Neural cell (in vitro differentiated cells): Measurements from ENCODE around the gene SIGLEC15. TPM values are rescaled to one million over a fixed set of nuclear protein-coding genes. Genes with fewer than 3 reads are reported as not detected.

ENCODE experiments used
- H2AFZ ChIP-seq: fragments of 200-600, 300-800 bp; sonication (generic), shearing (Covaris generic); 2 replicates; pipeline ENCODE4 v1.6.0; 2014; ENCODE audit warnings: low read depth, mild to moderate bottlenecking, antibody characterized with exemption, low read length, moderate library complexity
- H3F3A ChIP-seq: fragments of 200-600 bp; shearing (Covaris generic); 2 replicates; pipeline ENCODE4 v1.6.1; 2016; ENCODE audit warnings: mild to moderate bottlenecking, moderate library complexity, mixed read lengths, antibody characterized with exemption, low read length; ENCODE audit not compliant: insufficient read depth, poor library complexity, severe bottlenecking
- H3K27ac ChIP-seq: fragments of 200-600, 300-800 bp; sonication (generic), shearing (Covaris generic); 2 replicates; pipeline ENCODE4 v1.5.1; 2014; ENCODE audit warnings: mild to moderate bottlenecking, low read length, moderate library complexity
- H3K27me3 ChIP-seq: fragments of 300-800, 200-600 bp; sonication (generic), shearing (Covaris generic); 2 replicates; pipeline ENCODE4 v1.6.0; 2014; ENCODE audit warnings: mild to moderate bottlenecking, low read depth, low read length, moderate library complexity; ENCODE audit not compliant: insufficient read depth
- H3K36me3 ChIP-seq: fragments of 300-800, 200-600 bp; sonication (generic), shearing (Covaris generic); 2 replicates; pipeline ENCODE4 v1.5.1; 2014; ENCODE audit warnings: mild to moderate bottlenecking, antibody characterized with exemption, low read length, moderate library complexity; ENCODE audit not compliant: insufficient read depth
- H3K4me2 ChIP-seq: fragments of 300-800, 200-600 bp; sonication (generic), shearing (Covaris generic); 2 replicates; pipeline ENCODE4 v1.6.0; 2014; ENCODE audit warnings: mild to moderate bottlenecking, low read length
- H3K4me3 ChIP-seq: fragments of 300-800, 200-600 bp; sonication (generic), shearing (Covaris generic); 2 replicates; pipeline ENCODE4 v1.5.1; 2014; ENCODE audit warnings: mild to moderate bottlenecking, low read length, moderate library complexity
- H3K79me2 ChIP-seq: fragments of 200-600 bp; shearing (Covaris generic); replicated peaks from 2 replicates; pipeline ENCODE4 v1.6.0; 2014; ENCODE audit warnings: mild to moderate bottlenecking, low read length, moderate library complexity; ENCODE audit not compliant: insufficient read depth
- H3K9ac ChIP-seq: fragments of 300-800, 200-600 bp; sonication (generic), shearing (Covaris generic); 2 replicates; pipeline ENCODE4 v1.6.1; 2016; ENCODE audit warnings: mild to moderate bottlenecking, low read length, mixed read lengths
- H3K9me2 ChIP-seq: fragments of 200-600 bp; shearing (Covaris generic); 2 replicates; pipeline ENCODE4 v1.6.1; 2016; ENCODE audit warnings: mild to moderate bottlenecking, low read length, mixed read lengths; ENCODE audit not compliant: insufficient read depth
- H3K9me3 ChIP-seq: fragments of 200-600, 300-800 bp; sonication (generic), shearing (Covaris generic); 2 replicates; pipeline ENCODE4 v1.6.1; 2016; ENCODE audit warnings: mild to moderate bottlenecking, mixed run types, low read length, moderate library complexity, mixed read lengths
- H4K20me1 ChIP-seq: fragments of 200-600 bp; shearing (Covaris generic); 2 replicates; pipeline ENCODE4 v1.6.1; 2016; ENCODE audit warnings: mild to moderate bottlenecking, mixed run types; ENCODE audit not compliant: insufficient read depth
- EP300 ChIP-seq: fragments of 450-650 bp; conservative IDR thresholded peaks from 2 replicates; pipeline ENCODE4 v1.6.1; 2014; ENCODE audit warnings: antibody characterized with exemption, mild to moderate bottlenecking, moderate library complexity; ENCODE audit not compliant: poor library complexity, severe bottlenecking
- EZH2 ChIP-seq: fragments of 200-600, 300-800 bp; shearing (Covaris generic), sonication (generic); IDR thresholded peaks from 2 replicates; pipeline ENCODE4 v1.6.1; 2014; ENCODE audit warnings: antibody characterized with exemption, low read length, borderline replicate concordance, mild to moderate bottlenecking; ENCODE audit not compliant: insufficient read depth, poor library complexity, severe bottlenecking
- MXI1 ChIP-seq: fragments of 450-650 bp; conservative IDR thresholded peaks from 2 replicates; pipeline ENCODE4 v1.6.1; 2014; ENCODE audit warnings: antibody characterized with exemption, mild to moderate bottlenecking; ENCODE audit not compliant: poor library complexity, severe bottlenecking
- POLR2AphosphoS5 ChIP-seq: IDR thresholded peaks from 2 replicates; pipeline ENCODE4 v1.6.1; 2012
- RAD21 ChIP-seq: fragments of 450-650 bp; conservative IDR thresholded peaks from 2 replicates; pipeline ENCODE4 v1.6.1; 2014; ENCODE audit warnings: antibody characterized with exemption, mild to moderate bottlenecking, moderate library complexity
- SMC3 ChIP-seq: fragments of 450-650 bp; conservative IDR thresholded peaks from 2 replicates; pipeline ENCODE4 v1.6.1; 2014; ENCODE audit warnings: antibody characterized with exemption, mild to moderate bottlenecking, moderate library complexity; ENCODE audit not compliant: poor library complexity
- TAF1 ChIP-seq: IDR thresholded peaks from 2 replicates; pipeline ENCODE4 v1.6.1; 2012; ENCODE audit warnings: low read depth
- polyA plus RNA-seq: library from polyadenylated mRNA; depleted of rRNA; stranded (reverse); fragments of >200 nt; gene quantifications from 2 replicates; pipeline ENCODE4 v1.2.3, GENCODE V29; 2014
- TF ChIP-seq, protein P1 (sequence below): fragments of 450-650 bp; IDR thresholded peaks from 2 replicates; pipeline ENCODE4 v1.5.1; 2014; ENCODE audit warnings: antibody characterized with exemption, mild to moderate bottlenecking, moderate library complexity; ENCODE audit not compliant: poor library complexity, severe bottlenecking
- TF ChIP-seq, protein P2 (sequence below): IDR thresholded peaks from 2 replicates; pipeline ENCODE4 v1.6.1; 2012; ENCODE audit warnings: borderline replicate concordance

SIGLEC15 gene
- polyA plus RNA-seq, 1 donor from 2014 or later = not detected

DNA sequence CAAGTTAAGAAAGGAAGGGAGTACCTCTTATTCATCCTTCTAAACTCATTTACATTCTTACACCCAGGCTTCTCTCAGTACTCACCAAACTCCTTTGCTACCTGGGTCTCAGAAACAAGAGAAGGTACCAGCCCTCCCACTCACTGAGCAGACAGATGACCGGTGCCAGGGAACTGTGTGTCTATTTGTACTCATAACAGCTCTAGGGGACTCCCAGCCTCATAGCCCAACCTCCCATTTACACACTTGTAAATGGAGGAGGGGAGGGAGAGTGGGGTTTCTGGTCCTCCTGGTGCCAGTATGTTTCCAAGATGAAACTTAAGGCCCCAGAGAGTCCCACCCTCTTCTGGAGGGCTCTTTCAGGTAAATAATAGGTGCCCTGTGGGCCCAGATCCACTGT lies 42.8 kb upstream of the SIGLEC15 start:
- H3K9ac ChIP-seq = no peak overlapping the region
- no peaks in the 10 kb centered on the region for H3K79me2 ChIP-seq

DNA sequence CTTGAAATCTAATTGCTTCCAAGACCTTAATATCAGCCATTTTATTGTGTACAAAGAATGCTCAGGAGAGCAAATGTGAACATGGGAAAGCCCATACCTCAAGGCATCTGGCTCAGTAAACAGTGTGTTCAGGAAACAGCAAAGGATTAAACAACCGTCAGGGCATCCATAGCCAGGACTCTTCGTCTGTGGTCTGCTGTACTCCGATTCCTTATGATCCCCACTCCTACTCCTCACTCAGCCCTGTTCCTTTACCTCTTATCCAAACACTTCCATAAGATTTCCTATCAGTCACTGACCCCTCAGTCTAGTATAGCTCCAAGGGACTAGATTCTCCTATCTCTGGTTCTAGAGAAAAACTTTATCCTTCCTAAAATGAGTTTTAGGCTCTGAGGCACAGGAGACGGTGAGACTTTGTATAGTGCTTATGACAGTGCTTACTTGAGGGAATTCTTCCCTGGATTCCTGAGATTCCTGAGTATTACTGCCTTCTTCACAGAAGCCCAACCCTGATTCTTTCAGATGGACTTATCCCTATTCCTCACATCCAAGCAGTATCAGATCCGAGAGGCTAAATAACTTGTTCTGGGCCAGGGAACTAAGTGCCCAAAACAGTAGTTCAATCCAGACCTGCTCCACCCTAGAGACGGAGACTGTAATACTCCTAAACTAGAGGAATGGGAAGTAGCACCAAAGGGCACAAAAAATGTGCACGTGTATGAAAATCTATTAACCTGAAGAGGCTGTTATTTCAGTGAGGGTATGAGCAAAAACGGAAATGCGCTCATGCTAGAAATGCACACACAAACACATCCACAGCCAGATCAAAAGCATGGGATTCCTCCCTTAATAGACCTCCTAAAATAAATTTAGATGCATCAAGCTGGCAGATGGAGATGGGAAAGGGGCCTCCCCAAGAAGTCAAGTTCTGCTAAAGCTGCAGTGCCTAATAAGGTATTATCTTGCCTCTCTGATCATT lies 42.1 kb upstream of the SIGLEC15 start:
- no peaks in the 10 kb centered on the region for H3K9me3 ChIP-seq
- TF ChIP-seq POLR2AphosphoS5 (no peak), EZH2 (no peak), TAF1 (no peak), MXI1 (no peak)
- H3K27me3 ChIP-seq = no peaks in the 10 kb centered on the region
- no peak overlapping the region for H3K27ac ChIP-seq
- no peaks in the 10 kb centered on the region for H3K79me2 ChIP-seq
- H3K4me3 ChIP-seq = no peak overlapping the region
- H3K9me2 ChIP-seq = no peaks in the 10 kb centered on the region
- no peaks in the 10 kb centered on the region for H4K20me1 ChIP-seq
- H3K9ac ChIP-seq = no peak overlapping the region
- H3K4me2 ChIP-seq = no peak overlapping the region
- no peak overlapping the region for H2AFZ ChIP-seq
- no peaks in the 10 kb centered on the region for H3K36me3 ChIP-seq
- no peaks in the 10 kb centered on the region for H3F3A ChIP-seq

More for the DNA sequence above, 42.8 kb upstream of the SIGLEC15 start:
- Histone ChIP-seq H3K4me2 (no peak overlapping the region), H3K27ac (no peak overlapping the region), H3F3A (no peaks in the 10 kb centered on the region), H3K4me3 (no peak overlapping the region), H3K9me3 (no peaks in the 10 kb centered on the region), H3K9me2 (no peaks in the 10 kb centered on the region), H4K20me1 (no peaks in the 10 kb centered on the region), H3K27me3 (no peaks in the 10 kb centered on the region), H2AFZ (no peak overlapping the region), H3K36me3 (no peaks in the 10 kb centered on the region)
- TF ChIP-seq RAD21 (no peak), EP300 (no peak), TAF1 (no peak), POLR2AphosphoS5 (no peak), MXI1 (no peak), SMC3 (no peak), EZH2 (no peak)
- TF ChIP-seq, protein P1, sequence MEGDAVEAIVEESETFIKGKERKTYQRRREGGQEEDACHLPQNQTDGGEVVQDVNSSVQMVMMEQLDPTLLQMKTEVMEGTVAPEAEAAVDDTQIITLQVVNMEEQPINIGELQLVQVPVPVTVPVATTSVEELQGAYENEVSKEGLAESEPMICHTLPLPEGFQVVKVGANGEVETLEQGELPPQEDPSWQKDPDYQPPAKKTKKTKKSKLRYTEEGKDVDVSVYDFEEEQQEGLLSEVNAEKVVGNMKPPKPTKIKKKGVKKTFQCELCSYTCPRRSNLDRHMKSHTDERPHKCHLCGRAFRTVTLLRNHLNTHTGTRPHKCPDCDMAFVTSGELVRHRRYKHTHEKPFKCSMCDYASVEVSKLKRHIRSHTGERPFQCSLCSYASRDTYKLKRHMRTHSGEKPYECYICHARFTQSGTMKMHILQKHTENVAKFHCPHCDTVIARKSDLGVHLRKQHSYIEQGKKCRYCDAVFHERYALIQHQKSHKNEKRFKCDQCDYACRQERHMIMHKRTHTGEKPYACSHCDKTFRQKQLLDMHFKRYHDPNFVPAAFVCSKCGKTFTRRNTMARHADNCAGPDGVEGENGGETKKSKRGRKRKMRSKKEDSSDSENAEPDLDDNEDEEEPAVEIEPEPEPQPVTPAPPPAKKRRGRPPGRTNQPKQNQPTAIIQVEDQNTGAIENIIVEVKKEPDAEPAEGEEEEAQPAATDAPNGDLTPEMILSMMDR = no peak
- TF ChIP-seq, protein P2, sequence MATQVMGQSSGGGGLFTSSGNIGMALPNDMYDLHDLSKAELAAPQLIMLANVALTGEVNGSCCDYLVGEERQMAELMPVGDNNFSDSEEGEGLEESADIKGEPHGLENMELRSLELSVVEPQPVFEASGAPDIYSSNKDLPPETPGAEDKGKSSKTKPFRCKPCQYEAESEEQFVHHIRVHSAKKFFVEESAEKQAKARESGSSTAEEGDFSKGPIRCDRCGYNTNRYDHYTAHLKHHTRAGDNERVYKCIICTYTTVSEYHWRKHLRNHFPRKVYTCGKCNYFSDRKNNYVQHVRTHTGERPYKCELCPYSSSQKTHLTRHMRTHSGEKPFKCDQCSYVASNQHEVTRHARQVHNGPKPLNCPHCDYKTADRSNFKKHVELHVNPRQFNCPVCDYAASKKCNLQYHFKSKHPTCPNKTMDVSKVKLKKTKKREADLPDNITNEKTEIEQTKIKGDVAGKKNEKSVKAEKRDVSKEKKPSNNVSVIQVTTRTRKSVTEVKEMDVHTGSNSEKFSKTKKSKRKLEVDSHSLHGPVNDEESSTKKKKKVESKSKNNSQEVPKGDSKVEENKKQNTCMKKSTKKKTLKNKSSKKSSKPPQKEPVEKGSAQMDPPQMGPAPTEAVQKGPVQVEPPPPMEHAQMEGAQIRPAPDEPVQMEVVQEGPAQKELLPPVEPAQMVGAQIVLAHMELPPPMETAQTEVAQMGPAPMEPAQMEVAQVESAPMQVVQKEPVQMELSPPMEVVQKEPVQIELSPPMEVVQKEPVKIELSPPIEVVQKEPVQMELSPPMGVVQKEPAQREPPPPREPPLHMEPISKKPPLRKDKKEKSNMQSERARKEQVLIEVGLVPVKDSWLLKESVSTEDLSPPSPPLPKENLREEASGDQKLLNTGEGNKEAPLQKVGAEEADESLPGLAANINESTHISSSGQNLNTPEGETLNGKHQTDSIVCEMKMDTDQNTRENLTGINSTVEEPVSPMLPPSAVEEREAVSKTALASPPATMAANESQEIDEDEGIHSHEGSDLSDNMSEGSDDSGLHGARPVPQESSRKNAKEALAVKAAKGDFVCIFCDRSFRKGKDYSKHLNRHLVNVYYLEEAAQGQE = no peak
